Measurements from ENCODE around the gene DMAP1.
"Not testable (repeated sequence)": the region's sequence is repeated elsewhere in the genome, so short reads cannot be mapped to it uniquely, and the experiment has no call there.

Gene DMAP1, protein sequence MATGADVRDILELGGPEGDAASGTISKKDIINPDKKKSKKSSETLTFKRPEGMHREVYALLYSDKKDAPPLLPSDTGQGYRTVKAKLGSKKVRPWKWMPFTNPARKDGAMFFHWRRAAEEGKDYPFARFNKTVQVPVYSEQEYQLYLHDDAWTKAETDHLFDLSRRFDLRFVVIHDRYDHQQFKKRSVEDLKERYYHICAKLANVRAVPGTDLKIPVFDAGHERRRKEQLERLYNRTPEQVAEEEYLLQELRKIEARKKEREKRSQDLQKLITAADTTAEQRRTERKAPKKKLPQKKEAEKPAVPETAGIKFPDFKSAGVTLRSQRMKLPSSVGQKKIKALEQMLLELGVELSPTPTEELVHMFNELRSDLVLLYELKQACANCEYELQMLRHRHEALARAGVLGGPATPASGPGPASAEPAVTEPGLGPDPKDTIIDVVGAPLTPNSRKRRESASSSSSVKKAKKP

DNA sequence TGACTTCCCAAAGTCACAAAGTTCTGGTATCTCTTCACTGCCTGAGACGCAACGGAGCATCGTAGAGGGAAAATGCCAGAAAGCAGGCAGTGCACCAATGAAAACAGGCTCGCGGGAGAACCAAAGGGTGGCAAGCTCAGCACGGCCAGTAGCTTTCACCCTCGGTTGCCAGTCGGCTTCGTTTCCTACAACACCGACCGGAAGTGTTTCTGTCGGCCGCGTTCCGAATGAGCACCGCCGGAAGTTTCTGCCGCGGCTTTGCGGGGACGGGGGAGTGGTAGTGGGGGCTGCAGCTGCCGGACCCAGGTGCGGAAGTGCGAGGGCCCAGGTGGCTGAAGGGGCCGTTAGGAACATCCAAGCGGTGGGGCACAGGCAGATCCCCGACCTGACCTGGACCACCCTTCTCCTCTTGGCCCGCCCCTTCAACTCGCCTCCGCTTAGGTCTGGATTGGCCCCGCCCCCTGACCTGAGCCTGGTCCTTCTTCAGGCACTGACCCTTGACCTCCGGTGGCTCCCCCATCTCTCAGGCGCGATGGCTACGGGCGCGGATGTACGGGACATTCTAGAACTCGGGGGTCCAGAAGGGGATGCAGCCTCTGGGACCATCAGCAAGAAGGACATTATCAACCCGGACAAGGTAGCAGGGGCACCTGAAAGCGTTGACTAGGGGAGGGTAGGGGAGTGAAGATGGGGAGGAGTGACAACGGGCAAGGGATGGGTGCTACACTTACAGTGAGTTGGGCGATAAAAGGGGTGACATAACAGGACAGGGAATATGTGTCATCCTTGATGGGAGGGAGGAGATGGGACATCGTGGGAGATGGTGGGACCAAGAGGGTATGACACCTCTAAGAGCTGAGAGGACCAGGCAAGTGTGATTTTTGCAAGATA, at the start of gene DMAP1:
Gene DMAP1 (plus strand): TSS at position 250 of the 891 bp plus-strand sequence. CDS start 283 bp downstream, at position 533.
- peak; percentile 70 for DNase-seq (ENCODE audit: low read depth)

DNA sequence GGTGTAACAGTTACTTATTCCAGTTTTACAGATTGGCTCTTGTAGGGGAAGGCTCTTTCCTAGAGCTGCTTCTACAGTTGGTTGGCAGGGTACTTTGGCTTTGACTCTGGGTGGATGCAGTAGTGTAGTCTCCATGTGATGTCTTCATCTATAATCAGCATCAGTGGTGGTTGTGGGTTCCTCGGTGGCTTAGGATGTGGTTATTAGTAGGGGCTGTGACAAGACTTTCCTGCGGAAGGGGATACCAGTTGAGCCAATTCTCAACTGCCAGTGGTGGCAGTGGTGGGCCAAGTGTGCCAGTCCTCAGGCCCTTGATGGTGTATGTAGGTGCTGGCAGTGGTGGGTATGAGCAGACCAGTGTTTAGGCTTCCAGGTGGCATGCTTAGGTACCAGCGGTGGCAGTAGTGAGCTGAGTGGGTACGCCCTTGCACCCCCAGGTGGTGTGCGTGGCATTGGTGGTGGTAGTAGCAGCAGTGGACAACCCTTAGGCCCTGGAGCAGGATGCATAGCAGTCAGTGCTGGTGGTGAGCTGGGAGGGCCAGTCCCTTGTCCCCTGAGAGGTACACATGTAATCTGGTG, 44.7 kb upstream of the DMAP1 start:
- no peak for DNase-seq (ENCODE audit: low read depth)

DNA sequence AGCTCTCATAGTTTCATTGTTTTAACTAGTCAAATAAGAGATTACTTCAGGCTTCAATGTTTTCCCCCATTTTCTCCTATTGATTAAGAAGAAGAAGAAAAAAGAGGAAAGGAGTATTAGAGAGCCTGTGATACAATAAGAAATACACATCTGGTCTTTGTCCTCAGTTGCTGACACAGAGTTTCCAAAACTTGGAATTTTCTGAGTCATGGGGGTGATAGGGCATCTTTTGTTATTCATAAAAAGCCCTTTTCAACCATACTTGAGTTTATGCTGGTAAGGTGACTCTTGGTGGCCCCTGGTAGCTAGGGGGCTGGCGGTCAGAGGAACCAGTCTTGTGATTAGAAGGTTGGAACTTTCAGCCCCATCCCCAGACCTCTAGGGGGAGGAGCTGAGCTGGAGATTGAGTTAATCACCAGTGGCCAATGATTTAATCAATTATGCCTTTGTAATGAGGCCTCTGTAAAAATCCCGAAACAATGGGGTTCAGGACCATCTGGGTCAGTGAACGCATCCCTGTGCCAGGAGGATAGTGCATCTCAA, 42.9 kb upstream of the DMAP1 start:
- DNase-seq (ENCODE audit: low read depth) = peak; percentile 5

DNA sequence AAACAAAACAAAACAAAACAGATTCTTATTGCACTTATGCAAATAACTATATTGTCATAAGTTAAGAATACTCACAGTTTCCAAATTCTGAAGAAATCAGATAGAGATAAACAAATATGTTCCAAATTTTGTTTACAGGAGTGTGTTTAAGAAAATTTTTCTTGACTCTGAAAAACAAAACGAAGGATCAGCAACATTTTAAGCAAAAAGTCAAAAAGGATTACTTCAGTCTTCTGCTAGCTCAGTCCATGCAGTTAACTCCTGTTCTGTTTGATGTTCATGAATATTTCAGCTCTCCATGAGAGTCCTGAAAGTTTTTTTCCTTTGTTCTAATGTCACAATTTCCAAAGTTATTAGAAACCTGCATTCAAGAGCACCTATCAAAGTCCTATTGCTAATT, 38.6 kb upstream of the DMAP1 start:
- no peak for DNase-seq (ENCODE audit: low read depth)

DNA sequence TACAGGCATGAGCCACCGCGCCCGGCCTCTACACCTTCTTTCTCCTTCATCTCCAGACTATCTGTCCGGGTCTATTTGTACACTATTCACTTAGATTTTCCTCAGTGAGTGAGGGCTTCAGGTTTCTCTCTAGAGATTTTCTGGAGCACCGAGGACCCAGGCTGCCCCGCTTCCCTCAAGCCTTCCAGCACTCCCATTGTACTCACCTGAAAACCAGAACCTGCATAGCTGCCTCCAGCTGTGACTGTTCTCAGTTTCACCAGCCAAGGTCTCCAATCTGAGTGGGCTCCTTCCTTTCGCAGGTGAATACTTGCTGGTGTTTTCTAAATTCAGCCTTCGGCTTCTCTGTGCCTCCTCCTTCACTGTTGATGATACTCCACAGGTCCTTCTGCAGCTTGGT, 12.9 kb upstream of the DMAP1 start:
- no peak for DNase-seq (ENCODE audit: low read depth)

DNA sequence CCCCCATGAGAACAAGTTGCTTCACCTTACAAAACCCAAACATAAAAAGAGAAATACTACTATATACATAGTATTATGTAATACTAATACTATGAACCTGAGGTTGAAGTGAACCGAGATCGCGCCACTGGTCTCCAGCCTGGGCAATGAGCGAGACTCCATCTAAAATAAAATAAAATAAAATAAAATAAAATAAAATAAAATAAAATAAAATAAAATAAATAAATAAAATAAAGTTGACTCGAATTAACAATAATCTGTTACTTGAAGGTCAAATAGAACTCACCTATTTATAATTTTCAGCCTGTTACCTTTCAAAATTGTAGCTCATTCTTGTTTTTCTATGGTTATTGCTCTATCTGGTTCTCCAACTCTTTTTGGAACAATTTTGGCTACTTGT, 6.7 kb upstream of the DMAP1 start:
- DNase-seq (ENCODE audit: low read depth) = not testable (repeated sequence)

DNA sequence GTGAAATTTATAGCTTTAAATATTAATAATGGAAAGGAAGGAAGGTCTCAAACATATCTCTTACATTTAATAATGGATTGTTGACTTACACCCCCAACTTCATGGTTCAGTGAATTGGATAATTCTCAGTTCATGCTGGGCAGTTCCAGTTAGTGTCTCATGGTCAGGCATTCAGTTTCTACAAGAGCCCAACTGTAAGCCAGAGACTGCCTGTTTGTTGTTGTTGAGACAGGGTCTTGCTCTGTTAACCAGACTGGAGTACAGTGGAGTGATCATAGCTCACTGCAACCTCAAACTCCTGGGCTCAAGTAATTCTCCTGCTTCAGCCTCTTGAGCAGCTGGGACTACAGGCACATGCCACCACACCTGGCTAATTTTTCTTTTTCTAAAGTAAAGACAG, 5.0 kb upstream of the DMAP1 start:
- DNase-seq (ENCODE audit: low read depth) = no peak

DNA sequence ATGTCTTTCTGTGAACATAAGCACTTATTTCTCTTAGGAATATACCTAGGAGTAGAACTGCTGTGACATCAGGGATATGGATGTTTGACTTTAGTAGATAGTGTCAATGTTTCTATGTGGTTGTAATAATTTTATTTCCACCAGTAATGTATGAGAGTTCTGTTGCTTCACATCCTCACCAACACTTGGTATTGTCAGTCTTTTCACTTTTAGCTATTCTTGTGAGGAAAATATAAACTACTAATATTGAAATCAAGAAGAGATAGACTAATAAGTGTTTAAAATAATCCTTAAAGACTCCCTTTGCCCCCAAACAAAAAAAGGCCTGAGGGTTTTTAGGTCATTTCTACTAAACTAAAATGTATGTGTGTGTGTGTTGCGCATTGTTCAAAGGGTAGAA, 2.7 kb upstream of the DMAP1 start:
- no peak for DNase-seq (ENCODE audit: low read depth)

DNA sequence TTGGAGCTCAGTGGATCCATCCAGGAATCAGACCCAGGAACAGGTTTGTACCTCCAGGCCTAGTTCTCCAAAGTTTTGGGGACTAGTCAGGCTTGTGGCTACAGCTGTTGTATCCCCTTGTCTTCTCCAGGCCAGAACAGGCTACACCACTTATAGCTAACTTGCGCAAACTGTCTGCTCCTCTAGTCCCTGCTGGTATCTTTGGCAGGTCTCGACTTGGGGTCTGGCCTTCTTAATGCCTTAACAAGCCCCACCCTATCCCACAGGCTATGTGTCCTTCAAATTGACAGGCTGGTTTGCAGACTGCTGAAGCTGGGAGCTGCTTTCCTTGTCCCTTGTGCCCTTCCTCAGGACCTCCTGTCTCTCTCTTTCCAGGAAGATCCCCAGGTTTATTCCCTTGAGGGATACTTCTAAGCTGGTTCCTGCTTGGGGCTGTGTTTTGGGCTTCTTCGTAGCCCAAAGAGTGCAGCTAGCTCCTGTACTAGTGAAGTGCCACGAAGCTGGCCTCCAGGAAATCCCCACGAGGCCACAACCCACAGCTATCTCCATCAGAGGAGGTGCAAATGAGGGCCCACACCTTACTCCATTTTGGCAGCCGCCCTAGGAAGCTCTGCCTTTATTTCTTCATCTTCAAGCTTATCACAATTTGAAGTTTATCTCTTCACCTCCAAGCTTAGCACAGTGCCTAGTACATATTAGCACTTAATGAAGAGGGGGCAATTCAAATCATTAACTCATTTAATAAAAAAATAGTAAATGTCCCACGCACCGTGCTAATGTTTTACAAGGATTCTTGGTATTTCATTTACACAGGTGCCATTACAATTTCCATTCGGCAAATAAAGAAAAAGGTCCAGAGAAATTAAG, 683 bp upstream of the DMAP1 start:
- DNase-seq (ENCODE audit: low read depth) = no peak

DNA sequence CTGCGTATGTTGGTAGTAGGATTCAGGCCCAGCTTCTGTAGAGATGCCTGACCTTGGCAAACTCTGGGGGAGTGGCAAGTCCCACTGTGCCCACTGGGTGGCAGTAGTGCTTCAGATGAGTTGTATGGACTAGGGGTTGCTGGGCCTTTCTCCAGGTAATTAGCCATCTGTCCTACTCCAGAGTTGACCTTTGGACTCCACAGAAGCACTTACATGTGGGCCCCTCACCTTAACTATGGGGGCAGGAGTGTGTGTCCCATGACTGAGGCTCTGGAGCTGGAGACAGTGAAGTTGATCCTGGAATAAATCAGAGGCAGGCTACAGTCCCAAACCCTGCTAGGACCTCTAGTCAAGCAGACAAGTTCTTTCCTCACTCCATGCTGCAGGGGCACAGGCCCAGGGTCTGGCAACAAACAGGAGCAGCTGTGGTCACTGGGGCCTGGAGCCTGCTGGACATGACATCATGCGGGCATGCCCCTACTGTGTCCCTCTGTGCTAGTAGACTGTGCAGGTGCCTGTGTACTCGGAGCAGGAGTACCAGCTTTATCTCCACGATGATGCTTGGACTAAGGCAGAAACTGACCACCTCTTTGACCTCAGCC, 4.6 kb downstream of the DMAP1 start:
- peak; percentile 45 for DNase-seq (ENCODE audit: low read depth)

DNA sequence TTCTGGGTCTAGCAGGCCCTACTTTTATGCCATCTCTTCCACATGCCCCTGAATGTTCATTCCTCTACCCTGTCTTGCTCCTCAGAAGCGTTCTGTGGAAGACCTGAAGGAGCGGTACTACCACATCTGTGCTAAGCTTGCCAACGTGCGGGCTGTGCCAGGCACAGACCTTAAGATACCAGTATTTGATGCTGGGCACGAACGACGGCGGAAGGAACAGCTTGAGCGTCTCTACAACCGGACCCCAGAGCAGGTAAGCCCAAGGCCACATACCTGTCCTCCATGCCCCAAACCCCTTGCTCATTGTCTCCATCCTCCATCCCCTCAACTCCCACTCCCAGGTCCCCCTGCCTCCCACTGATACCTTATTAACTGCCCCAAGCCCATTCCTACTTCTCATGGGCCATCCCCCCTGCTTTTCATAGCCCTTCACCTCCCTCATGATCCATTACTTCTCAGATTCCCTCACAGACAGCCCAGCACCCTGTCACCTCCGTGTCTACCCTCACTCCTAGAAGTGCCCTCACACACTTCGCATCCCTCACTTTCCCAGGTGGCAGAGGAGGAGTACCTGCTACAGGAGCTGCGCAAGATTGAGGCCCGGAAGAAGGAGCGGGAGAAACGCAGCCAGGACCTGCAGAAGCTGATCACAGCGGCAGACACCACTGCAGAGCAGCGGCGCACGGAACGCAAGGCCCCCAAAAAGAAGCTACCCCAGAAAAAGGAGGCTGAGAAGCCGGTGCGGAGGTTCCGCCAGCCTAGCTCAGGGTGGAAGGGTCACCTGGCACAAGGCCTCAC, 5.4 kb downstream of the DMAP1 start:
- DNase-seq (ENCODE audit: low read depth) = no peak

DNA sequence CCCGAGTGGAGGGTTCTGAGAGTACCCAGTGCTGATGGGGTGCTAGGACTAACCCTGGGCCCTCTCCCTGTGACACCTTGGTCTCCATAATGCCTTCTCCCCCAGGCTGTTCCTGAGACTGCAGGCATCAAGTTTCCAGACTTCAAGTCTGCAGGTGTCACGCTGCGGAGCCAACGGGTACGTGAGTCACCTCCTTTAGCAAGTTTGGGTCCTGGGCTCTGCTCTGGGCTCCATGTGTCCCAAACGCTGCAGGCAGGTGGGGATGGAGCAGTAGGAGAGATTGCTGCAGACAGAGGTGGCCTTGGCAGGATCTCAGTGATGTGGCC, 6.0 kb downstream of the DMAP1 start:
- no peak for DNase-seq (ENCODE audit: low read depth)

DNA sequence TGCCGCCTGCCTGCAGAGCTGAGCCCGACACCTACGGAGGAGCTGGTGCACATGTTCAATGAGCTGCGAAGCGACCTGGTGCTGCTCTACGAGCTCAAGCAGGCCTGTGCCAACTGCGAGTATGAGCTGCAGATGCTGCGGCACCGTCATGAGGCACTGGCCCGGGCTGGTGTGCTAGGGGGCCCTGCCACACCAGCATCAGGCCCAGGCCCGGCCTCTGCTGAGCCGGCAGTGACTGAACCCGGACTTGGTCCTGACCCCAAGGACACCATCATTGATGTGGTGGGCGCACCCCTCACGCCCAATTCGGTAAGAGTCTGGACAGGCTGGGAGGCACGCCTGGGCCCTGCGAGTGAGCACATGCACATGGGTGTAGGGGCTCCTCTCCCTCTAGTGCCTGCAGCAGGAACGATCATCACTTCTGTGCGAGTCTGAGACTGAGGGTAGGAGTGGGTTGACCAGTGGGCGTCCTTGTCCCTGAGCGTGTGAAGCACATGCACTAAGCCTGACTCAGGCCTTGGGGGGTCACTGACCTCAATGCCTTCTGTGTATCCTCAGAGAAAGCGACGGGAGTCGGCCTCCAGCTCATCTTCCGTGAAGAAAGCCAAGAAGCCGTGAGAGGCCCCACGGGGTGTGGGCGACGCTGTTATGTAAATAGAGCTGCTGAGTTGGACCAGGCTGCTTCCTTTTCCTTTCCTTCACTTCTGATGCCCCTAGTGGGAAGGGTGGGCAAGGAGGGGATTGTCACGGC, 6.9 kb downstream of the DMAP1 start:
- DNase-seq (ENCODE audit: low read depth) = no peak

DNA sequence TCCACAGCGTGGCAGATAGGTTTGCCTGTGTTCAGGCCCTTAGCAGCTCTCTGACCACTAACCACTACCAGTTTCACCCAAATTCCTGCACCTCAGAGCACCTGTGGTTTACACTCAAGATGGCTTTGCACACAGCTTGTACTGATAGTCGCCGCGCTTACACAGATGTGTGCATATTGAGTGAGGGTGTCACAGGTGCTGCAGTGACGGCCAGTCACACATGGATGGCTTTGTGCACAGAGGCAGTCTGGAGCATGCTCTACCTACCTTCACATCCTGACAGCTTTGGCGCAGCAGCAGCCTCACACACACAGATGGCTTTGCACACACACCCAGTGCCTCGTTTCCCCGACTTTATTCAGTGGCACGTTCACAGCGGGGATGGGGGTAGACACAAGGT, 7.5 kb downstream of the DMAP1 start:
- no peak for DNase-seq (ENCODE audit: low read depth)

DNA sequence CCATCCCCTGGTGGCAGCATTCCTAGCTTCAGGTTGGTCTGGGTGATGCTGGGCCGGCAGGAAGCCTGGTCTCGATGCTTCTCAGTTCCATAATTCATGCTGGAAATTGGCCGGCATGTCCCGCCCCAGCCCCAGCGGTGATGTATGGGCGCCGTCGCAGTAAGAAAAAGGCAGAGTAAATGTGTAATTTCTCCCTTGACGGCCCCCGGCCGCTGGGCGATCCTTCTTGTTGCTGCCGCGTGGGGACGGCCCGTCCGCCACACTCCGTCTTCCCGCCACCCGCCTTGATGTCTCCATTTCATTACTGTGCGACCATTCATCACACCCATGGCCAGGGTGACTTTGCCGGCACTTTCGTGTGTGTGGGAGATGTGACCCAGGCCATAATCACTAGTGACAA, 8.5 kb downstream of the DMAP1 start:
- no peak for DNase-seq (ENCODE audit: low read depth)

DNA sequence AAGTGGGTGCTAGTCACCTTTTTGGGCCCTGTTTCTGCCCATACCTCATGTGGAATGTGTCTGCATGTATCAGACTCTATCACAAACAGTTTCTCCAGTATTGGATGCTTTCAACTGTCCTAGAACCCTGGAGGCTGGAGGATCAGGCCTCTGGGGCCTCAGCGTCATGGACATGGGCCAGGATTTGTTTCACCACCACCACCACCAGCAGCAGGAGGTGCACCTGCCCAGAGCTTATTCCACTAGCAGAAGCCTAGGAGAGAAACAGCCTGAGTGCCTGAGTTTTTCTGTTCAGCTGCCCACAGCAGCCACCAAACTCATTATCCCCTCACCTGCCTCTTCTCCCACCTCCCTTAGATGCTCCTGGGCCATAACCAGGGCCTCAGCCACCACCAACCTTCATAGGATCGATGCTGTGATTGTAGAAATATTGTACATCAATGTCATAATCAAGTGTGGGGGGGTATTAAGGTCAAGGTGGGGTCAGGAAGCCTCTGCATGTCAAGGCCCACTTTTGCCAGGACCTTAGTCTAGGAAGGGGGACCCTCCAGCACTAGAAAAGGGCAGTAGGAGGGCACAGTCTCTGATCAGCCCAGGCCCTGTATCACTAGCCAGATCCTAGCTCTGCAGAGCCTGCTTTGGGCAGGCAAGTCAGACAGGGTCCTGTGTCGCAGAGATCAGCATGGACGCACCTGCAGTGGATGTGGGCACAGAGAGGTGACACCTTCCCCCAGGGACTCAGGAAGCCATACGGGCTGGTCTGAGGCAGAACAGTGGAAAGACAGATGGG, 9.3 kb downstream of the DMAP1 start:
- no peak for DNase-seq (ENCODE audit: low read depth)

DNA sequence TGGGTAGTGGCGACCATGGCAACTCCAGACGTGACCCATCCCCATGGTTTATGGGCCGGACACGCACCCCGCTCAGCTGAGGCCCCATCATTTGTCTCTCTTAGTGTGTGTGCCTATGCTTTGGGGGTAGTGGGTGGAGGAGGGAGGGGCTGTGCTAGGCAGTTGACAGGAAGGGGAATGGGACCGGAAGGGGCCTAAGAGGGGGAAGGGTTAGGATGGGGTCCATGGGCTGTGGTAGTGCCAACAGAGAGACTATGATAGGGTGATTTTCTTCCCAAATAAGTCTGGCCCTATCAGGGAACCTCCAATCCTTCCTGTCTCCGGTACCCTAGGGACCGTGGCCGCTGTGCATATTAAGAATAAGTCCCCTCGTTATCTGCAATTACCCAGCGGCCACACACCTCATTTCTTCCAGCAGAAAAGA, 9.9 kb downstream of the DMAP1 start:
- no peak for DNase-seq (ENCODE audit: low read depth)

DNA sequence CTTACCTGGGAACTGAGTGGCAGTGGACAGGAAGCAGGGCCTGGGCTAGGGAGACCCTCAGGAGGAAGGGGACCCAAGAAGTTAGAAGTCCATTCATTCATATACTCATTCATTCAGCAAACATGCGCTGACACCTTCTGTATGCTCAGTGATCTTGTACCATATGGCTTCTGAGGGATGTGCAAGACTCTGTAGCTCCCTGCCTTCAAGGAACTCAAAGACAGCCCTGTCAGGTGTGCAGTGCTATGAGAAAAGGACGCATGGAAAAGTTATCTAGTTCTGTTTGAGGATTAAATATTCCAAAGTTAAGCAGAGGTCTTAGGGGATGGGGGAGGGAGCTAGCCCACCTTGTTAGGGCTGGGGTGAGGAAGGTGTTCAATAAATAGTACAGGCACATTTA, 12.5 kb downstream of the DMAP1 start:
- DNase-seq (ENCODE audit: low read depth) = no peak

DNA sequence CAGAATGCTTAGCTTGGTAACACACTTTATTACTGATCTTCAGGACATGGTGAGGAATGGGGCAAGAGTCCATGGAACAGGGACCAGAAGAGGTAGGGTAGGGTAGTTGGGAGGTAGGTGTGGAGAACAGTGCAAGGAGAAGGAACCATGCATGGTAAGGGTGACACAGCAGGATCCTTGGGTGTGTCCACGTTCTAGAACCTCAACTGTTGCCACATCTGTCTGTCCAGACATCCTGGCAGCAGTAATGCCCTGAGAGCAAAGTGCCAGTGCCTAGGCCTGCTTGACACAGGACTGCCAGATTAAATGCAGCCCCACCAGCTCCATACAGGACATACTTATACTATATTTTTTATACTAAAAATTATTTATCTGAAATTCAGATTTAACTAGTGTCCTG, 13.9 kb downstream of the DMAP1 start:
- DNase-seq (ENCODE audit: low read depth) = no peak

Data from fibroblast of the conjunctiva (primary cell).